Stimulated activated CD8-positive, alpha-beta memory T cell treated with anti-CD3 and anti-CD28 coated beads, Interleukin-2, amount 100 ng/mL, for 1 hour (primary cell): ENCODE measurements around the gene FAM20C.
"Not testable (repeated sequence)": the region's sequence is repeated elsewhere in the genome, so short reads cannot be mapped to it uniquely, and the experiment has no call there.

Experiments
- DNase-seq, 2 donors: peaks; one replicate each; pipeline ENCODE4 v3.0.0-alpha.2; 2020; ENCODE audit warnings: low read depth in 2 of 2

Gene FAM20C

GRCh38 chr7:191105-191980, 1.0 kb upstream of the FAM20C start:
- DNase-seq: no peak

DNA sequence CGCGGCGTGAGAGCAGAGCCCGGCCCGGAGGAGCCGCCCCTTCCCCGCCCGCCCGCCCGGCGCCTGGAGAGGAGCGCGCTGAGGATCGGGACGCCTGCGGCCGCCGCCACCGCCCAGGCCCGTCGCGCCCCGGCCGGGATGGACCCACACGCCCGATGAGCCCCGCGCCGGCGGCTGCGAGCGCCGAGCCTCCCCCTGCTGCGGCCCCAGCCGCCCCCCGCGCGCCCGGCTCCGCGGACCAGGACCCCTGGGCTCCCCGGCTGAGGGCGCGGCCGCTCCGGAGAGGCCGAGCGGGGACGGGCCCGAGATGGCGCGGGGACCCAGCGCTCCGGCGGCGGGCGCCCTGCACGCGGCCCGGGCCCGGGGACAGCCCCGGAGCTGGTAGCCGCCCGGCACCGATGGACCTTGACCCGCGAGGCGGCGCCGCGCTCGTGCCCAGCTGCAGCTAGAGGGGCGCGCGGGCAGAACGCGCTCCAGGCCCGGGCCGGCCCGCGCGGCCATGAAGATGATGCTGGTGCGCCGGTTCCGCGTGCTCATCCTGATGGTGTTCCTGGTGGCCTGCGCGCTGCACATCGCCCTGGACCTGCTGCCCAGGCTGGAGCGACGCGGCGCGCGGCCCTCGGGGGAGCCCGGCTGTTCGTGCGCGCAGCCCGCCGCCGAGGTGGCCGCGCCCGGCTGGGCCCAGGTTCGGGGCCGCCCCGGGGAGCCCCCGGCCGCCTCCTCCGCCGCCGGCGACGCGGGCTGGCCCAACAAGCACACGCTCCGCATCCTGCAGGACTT, 520 bp downstream of the FAM20C start:
- DNase-seq: no peak

DNA sequence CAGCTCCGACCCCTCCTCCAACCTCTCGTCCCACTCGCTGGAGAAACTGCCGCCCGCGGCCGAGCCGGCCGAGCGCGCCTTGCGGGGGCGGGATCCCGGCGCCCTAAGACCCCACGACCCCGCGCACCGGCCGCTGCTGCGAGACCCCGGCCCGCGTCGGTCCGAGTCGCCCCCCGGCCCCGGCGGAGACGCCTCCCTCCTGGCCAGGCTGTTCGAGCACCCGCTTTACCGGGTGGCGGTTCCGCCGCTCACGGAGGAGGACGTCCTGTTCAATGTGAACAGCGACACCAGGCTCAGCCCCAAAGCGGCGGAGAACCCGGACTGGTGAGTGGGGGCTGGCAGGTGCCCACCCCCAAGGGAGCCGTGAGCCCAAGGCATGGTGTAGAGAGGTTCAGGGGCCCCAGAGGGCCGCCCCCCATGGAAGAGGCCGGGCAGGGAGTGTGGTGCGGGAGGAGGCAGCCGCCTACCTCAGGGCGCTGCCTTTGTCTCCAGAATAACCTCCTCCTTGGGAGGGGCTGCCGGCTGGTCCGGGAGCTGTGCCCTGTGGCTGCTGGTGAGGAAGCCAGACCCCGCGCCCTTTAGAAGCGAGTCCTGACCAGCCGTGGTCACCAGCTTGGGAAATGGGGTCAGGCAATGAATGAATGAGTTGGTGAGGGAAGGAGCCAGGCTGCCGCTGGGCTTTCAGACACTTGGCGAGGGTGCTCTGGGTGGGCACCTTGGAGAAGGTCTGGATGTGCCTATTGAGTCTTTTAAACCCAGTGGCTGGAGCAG, 1.3 kb downstream of the FAM20C start:
- no peak for DNase-seq

GRCh38 chr7:194252-195009, 2.1 kb downstream of the FAM20C start:
- no peak for DNase-seq

DNA sequence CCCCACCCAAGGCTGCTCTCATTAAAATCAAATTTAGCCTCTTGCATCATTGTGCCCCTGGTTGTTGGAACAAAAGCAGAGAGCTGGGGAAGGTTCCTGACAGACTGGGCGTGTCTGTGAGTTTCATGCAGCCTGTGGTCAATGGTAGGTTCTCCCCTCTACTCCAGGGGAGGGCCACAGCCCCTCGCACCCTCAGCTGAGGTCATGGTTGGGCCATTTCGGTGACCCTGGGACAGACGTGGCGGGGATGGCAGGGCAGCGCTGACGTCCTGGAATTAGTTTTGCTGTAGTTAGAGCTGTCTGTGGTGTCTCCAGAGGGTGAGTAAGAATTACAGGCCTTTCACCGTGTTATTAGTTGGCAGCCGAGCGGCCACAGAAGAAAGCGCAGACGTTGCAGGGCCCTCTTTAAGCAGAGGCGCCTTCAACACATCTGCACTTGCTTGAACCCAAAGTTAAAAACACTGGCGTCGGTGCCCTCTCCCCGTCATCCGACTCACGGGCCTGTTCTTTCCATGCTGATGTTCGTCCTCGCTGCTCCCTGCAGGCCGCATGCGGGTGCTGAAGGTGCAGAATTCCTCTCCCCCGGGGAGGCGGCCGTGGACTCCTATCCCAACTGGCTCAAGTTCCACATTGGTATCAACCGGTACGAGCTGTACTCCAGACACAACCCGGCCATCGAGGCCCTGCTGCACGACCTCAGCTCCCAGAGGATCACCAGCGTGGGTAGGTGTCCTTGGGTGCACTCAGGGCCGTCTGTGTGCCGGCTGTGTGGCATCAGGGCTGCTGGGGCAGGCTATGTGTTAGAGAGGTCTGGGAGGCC, 2.8 kb downstream of the FAM20C start:
- DNase-seq: no peak

GRCh38 chr7:195830-196128, 3.4 kb downstream of the FAM20C start:
- no peak for DNase-seq

- no peak for DNase-seq
Observed at GRCh38 chr7:196283-196682, 3.9 kb downstream of the FAM20C start.

- no peak for DNase-seq
Observed at GRCh38 chr7:196778-197321, 4.5 kb downstream of the FAM20C start.

- no peak for DNase-seq
Observed at GRCh38 chr7:197413-198335, 5.3 kb downstream of the FAM20C start.

GRCh38 chr7:199483-200249, 7.3 kb downstream of the FAM20C start:
- no peak for DNase-seq

DNA sequence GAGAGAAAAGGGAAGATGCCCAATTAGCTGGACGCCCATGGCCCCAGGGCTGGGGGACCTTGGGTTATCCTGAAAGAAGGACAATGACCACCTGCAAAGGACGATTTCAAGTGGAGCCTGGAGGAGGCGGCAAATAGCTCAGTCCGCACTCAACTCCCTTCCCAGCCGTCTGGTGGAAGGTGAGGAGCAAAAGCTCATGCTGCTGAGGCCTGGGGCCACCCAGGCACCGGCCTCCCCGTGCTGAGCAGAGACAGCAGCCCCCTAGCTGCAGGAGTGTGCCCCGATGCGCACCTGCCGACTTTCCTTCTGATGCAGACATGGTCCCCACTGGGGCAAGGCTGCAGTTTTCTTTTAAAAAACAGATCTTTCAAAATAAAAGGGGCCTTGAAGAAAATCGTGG, 7.9 kb downstream of the FAM20C start:
- DNase-seq: no peak

- DNase-seq: no peak
Observed at GRCh38 chr7:200704-201103, 8.3 kb downstream of the FAM20C start.

DNA sequence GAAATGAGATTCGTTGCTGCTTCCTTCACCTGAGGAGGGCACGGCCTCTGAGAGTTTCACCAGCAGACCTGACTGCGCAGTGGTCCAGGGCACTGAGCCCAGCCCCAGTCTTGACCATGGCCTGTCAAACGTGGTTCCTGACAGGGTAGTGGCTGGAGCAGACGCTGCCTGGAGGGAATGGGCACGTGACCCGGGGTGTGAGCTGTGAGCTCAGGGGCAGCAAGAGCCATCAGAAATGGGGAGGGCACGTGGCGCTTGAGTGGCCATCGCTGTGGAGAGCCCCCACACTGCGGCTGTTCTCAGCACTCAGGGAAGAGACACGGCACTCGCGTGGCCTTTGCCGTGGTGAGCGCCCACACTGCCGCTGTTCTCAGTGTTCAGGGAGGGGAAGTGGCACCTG, 12.0 kb downstream of the FAM20C start:
- no peak for DNase-seq

DNA sequence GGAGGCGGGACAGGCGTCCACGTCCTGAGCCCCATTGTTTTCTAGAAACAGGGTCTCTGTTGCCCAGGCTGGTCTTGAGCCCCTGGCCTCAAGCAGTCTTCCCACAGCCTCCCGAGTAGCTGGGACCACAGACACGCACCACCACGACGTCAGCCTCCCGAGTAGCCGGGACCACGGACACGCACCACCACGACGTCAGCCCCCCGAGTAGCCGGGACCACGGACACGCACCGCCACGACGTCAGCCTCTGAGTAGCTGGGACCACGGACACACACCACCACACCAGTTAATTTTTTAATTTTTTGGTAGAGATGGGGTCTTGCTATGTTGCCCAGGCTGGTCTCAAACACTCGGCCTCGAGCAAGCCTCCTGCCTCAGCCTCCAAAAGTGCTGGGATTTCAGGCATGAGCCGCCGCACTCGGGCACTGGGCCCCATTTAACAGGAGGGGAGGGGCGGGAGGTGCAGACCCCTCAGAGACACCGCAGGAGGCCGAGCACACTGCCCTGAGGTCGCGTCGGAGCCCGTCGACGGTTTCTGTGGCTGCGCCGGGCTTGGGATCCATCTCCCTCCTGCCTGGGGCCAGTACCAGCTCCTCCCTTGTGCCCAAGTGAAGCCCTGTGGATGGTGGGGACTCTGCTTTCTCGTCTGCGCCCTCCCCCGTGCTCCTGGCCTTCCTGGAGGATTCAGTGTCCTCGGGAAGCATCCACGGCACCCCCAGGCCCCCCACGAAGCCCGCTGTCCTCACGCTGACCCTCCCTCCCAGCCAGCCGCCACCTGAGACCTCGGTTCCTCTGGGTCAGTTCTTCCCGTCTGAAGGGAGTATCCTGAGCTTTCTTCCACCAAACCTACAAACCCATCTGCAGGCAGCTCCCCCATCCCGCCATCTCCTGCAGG, 13.0 kb downstream of the FAM20C start:
- no peak for DNase-seq

GRCh38 chr7:206351-206750, 14.0 kb downstream of the FAM20C start:
- DNase-seq: not testable (repeated sequence)

DNA sequence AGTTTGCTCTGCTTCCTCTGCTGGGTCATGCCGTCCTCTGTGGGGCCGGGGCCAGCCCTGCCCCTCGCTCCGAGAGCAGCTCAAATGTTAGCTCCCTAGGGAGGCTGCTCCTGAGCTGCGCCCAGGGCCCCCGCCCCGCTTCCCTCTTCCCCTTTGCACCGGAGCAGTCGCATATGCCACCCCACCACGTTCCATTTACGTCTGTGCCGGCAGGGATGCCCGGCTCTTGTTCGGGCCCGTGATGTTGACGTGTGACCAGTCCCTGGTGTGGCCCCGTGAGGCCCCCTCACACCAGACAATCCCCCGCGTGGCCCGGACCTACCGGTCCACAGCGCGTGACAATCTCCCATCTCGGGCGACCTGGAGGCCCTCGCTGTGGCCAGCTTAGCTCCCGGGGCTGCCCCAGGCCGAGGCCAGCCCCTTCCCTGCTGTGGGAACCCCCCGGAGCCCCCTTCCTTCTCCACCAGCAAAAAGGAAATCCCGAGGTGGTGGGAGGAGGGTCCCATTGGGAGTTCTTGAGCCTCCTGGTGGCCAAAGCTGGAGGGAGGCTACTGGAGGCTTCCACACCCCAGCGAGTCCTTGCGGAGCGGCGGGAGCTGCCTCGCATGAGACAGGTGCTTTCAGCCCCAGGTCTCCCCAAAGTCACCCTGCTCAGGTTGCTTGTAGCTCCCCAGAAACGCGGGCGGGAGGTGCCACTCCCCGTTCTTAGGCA, 15.2 kb downstream of the FAM20C start:
- no peak for DNase-seq

DNA sequence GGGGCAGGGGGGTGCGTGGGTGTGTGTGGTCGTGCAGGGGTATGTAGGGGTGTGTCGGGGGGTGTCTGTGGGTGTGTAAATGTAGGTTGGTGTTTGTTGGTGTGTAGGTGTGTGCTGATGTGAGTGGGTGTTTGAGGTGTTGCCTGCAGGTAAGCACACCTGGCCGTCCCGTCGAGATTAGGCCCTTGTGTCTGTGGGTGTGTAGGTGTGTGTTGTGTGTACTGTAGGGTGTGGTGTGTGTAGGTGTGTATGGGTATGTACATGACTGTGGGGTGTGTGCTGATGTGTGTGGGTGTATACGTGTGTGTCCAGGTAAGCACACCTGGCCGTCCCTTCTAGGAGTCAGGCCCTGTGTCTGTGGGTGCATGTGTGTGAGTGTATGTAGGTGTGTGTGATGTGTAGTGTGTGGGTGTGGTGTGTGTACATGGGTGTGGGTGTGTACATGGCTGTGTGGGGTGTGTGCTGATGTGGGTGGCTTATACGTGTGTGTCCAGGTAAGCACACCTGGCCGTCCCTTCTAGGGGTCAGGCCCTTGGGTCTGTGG, 15.8 kb downstream of the FAM20C start:
- no peak for DNase-seq
